Tibial artery (tissue), 4 donors: Measurements from ENCODE around the gene RGS19.

ENCODE experiments used
- DNase-seq, 2 donors: peaks; one replicate each; pipeline ENCODE4 v3.0.0-alpha.2; 2019
- H3K27ac ChIP-seq, 2 donors: fragments of 200-600 bp; sonication (generic) in 1 of 2; 1 replicate in 1 of 2; 2 replicates in 1 of 2; pipeline ENCODE4 v1.5.1; 2018 to 2019; ENCODE audit warnings: mild to moderate bottlenecking in 1 of 2
- H3K27me3 ChIP-seq, 2 donors: fragments of 200-600 bp; sonication (generic) in 1 of 2; one replicate each; pipeline versions ENCODE4 v1.5.1 to v1.6.0; 2016 to 2019
- H3K36me3 ChIP-seq, 3 donors: fragments of 200-600 bp; sonication (generic) in 2 of 3; one replicate each; pipeline ENCODE4 v1.5.1; 2016 to 2019; ENCODE audit warnings: mild to moderate bottlenecking in 2 of 3
- H3K4me1 ChIP-seq, 4 donors: fragments of 200-600 bp; sonication (generic) in 2 of 4; 1 replicate in 3 of 4; 2 replicates in 1 of 4; pipeline ENCODE4 v1.5.1; 2016 to 2019
- H3K4me3 ChIP-seq, 2 donors: fragments of 200-600 bp; sonication (generic) in 1 of 2; 1 replicate in 1 of 2; 2 replicates in 1 of 2; pipeline ENCODE4 v1.5.1; 2018 to 2019; ENCODE audit warnings: mild to moderate bottlenecking in 2 of 2
- H3K9me3 ChIP-seq, 3 donors: fragments of 200-600 bp; sonication (generic) in 1 of 3; one replicate each; pipeline ENCODE4 v1.5.1; 2016 to 2019
- intact Hi-C: fragments of 100-400 bp; cut with DNase I; formaldehyde crosslinking; loops from one replicate; pipeline ENCODE4 v1.15.0; 2023; ENCODE audit warnings: low total_unique reads
- TF ChIP-seq, protein P1 (sequence below), 2 experiments: fragments of 200-600 bp in 1 of 2; fragments of 450-650 bp in 1 of 2; IDR thresholded peaks; one replicate each; pipeline ENCODE4 v1.5.1; 2017 to 2019; ENCODE audit warnings: antibody characterized with exemption in 2 of 2, mild to moderate bottlenecking in 1 of 2, moderate library complexity in 1 of 2

RGS19 gene

DNA sequence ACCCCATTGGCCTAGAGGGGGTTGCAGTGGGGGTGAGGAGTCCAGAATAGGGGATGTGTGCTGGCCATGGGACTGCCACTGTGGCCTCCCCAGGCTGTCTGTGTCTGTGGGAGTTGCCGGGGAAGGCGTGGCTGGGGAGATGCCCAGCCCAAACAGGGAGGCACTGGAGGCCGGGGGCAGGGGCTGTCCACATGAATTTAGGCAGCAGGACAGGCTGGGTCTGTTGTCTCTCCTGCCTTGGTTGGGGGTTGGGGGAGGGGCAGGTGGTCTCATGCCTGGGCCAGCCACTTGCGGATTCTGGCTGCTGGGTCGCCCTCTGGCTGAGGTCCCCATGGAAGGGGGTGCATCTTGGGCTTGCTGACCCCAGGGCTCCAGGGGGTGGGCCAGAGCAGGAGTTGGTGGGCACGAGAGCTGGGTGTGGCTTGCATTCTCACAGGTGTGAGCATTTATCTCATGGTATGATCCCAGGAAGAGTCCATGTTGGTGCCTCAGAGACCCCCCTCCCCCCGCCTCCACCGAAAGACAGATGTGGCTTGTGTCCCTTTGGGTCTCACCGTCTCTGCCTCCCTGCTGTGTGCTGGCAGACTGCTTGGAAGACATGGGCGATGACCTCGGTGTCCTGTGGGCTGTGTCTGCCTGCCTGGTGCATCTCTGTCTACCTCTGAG is 33.8 kb downstream of the RGS19 start:
- no peak for DNase-seq
- TF ChIP-seq, protein P1, sequence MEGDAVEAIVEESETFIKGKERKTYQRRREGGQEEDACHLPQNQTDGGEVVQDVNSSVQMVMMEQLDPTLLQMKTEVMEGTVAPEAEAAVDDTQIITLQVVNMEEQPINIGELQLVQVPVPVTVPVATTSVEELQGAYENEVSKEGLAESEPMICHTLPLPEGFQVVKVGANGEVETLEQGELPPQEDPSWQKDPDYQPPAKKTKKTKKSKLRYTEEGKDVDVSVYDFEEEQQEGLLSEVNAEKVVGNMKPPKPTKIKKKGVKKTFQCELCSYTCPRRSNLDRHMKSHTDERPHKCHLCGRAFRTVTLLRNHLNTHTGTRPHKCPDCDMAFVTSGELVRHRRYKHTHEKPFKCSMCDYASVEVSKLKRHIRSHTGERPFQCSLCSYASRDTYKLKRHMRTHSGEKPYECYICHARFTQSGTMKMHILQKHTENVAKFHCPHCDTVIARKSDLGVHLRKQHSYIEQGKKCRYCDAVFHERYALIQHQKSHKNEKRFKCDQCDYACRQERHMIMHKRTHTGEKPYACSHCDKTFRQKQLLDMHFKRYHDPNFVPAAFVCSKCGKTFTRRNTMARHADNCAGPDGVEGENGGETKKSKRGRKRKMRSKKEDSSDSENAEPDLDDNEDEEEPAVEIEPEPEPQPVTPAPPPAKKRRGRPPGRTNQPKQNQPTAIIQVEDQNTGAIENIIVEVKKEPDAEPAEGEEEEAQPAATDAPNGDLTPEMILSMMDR (IDR thresholded peaks at IDR 0.05): no peak
- intact Hi-C loops: no loop called here

DNA sequence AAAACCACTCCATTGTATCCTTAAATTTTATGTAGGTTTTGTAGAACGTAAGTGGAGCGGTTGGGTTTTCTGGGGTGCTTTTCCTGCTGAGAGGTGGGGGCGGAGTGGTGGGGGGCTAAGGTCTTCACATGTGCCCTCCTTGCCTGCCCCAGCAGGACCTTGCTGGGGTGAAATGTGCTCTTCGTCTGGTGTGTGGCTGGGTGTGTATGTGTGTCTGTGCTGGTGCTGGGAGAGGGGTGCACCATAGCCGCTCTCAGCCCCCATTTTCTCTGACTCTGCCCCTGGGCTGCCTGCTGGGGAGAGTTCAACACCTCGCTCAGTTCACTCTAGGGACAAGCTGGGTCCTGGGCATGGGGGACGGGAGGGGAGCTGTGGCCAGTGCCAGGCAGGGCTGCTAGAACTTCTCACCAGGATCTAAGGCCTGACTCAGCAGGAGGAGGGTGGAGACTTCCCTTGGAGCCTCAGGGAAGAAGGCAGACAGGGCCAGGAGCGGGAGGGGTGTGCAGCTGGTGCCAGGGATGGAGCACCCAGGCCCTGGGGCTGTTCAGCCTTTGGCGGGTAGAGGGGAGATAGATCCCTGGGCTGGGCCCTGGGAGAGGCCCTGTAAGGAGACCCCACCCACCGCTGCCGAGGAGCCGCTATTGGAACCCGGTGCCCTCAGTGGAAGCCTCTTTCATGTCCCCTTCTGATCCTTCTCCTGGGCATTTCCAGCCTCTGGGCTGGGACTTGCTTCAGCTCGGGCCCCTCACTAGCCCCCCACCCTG is 34.7 kb downstream of the RGS19 start:
- intact Hi-C loops: no loop called here
- H3K27me3 ChIP-seq: peaks cover 4 to 94% of the 10 kb centered on the region in 2 donors
- H3K4me3 ChIP-seq: no peak overlapping the region
- no peaks in the 10 kb centered on the region for H3K36me3 ChIP-seq
- TF ChIP-seq, protein P1 (IDR thresholded peaks at IDR 0.05): no peak
- no peaks in the 10 kb centered on the region for H3K9me3 ChIP-seq
- no peak overlapping the region for H3K27ac ChIP-seq
- no peak for DNase-seq
- H3K4me1 ChIP-seq: peaks cover 0 to 33% (median 22%) of the 10 kb centered on the region in 4 donors

More for the DNA sequence above, 33.8 kb downstream of the RGS19 start:
- H3K36me3 ChIP-seq: no peaks in the 10 kb centered on the region
- peaks cover 9 to 94% of the 10 kb centered on the region in 2 donors for H3K27me3 ChIP-seq
- H3K4me1 ChIP-seq: peaks cover 0 to 37% (median 25%) of the 10 kb centered on the region in 4 donors
- H3K27ac ChIP-seq: no peak overlapping the region
- H3K4me3 ChIP-seq: no peak overlapping the region
- H3K9me3 ChIP-seq: no peaks in the 10 kb centered on the region

DNA sequence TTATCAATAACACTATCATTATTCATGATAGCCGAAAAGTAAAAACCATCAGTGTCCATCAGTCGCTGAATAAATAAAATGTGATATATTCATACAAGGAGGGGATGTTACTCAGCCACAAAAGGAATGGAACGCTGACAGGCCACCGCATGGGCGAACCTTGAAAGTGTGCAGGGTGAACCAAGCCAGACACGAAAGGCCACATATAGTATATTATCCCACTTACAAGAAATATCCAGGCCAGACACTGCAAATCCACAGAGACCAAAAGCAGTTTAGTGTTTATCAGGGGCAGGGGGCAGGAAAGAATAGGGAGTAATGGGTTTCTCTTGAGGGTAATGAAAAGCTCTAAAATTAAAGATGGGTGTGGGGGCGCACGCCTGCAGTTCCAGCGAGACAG is 35.5 kb downstream of the RGS19 start:
- Histone ChIP-seq H3K9me3 (no peaks in the 10 kb centered on the region), H3K27me3 (peaks cover 3 to 96% of the 10 kb centered on the region in 2 donors), H3K4me3 (no peak overlapping the region), H3K36me3 (no peaks in the 10 kb centered on the region), H3K27ac (no peak overlapping the region), H3K4me1 (peaks cover 0 to 35% (median 22%) of the 10 kb centered on the region in 4 donors)
- intact Hi-C loops: no loop called here
- TF ChIP-seq, protein P1 (IDR thresholded peaks at IDR 0.05): no peak
- no peak for DNase-seq

DNA sequence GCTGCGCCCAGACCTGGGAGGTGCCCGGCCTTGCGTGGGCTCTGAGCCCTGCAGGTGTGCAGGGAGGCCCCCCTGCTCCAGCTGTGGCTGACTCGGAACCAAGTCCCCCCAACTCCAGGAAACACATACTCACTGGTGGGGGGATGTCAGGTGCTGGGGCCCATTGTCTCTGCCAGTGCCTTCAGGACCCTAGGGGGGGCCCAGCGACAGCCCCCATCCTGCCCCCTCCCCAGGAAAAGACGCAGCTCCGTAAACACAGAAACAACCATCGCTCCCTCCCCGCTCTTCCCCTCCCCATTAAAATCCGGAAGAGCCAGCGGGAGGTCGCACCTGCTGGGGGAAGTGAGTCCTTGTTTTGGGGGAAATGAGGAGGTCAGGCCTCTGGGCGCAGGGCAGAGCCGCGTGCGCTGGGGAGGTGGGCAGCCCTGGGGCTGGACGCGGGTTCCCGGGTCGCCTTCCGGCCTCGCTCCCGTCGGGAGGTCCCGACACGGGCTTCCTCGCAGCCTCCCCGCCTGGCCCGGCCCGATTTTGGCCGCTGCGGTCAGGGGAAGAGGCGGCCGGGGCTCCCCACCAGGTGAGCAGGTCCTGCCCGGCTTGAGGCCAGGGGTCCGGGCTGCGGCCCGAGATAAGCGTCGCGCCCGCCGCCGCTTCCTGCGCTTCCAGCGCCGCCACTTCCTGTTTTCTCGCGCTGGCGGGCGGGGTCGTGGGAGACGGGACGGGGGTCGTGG is 37.1 kb downstream of the RGS19 start:
- H3K9me3 ChIP-seq: no peaks in the 10 kb centered on the region
- H3K36me3 ChIP-seq: no peaks in the 10 kb centered on the region
- H3K4me3 ChIP-seq: peak overlapping the region; percentile 27 to 49
- DNase-seq: no peak
- peaks cover 3 to 96% of the 10 kb centered on the region in 2 donors for H3K27me3 ChIP-seq
- TF ChIP-seq, protein P1 (IDR thresholded peaks at IDR 0.05): no peak
- intact Hi-C loops: no loop called here
- peaks cover 0 to 39% (median 29%) of the 10 kb centered on the region in 4 donors for H3K4me1 ChIP-seq
- no peak overlapping the region for H3K27ac ChIP-seq

DNA sequence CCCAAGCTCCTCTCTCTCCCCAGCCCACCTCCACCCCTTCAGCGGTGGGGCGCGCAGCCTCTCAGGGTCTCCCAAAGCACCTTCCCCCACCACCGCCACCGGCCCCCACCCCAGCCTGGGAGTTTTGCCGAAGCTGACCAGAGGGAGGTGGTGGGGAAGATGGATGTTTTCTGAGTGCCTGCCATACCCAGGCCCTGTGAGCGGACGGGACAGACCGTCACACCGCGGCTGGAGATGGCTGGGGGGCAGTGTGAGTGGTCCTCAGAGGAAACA is 37.6 kb downstream of the RGS19 start:
- Histone ChIP-seq H3K9me3 (no peaks in the 10 kb centered on the region), H3K4me3 (peak overlapping the region in 1 of 2 donors; percentile 49), H3K27me3 (peaks cover 3 to 96% of the 10 kb centered on the region in 2 donors), H3K4me1 (peaks cover 0 to 42% (median 29%) of the 10 kb centered on the region in 4 donors), H3K36me3 (no peaks in the 10 kb centered on the region), H3K27ac (no peak overlapping the region)
- DNase-seq: no peak
- intact Hi-C loops: no loop called here
- TF ChIP-seq, protein P1 (IDR thresholded peaks at IDR 0.05): no peak
